NB4 (cell line): Measurements from ENCODE around the gene INSR.

Source experiments
- CTCF ChIP-seq: IDR thresholded peaks from one replicate; pipeline ENCODE4 v1.5.1; 2012; ENCODE audit warnings: low read depth, low read length
- MAX ChIP-seq: IDR thresholded peaks from 2 replicates; pipeline ENCODE4 v1.6.1; 2011; ENCODE audit warnings: low read depth, low read length
- POLR2A ChIP-seq: IDR thresholded peaks from 2 replicates; pipeline ENCODE4 v1.6.1; 2011; ENCODE audit warnings: mild to moderate bottlenecking; ENCODE audit not compliant: insufficient read length; ENCODE audit errors: extremely low read depth

GRCh38 chr19:7254590-7254989 is 39.6 kb downstream of the INSR start:
- TF ChIP-seq POLR2A, result no peak
- no peak for TF ChIP-seq CTCF
- TF ChIP-seq MAX, result no peak
